ENCODE measurements around the gene LNX1. TPM values are rescaled to one million over a fixed set of nuclear protein-coding genes. Genes with fewer than 3 reads are reported as not detected.

The LNX1 gene
- total and polyA plus RNA-seq, 2 of the 8 experiments (the other 6 are each of a cell fraction or from before 2014, with no cell fraction given), result 2.7 to 3.8 TPM

GRCh38 chr4:53551958-53552357 is 39.3 kb downstream of the LNX1 start:
- no peak overlapping the region for H4K8ac ChIP-seq (ENCODE audit: extremely low read depth, insufficient read depth, low read length)
- no peak overlapping the region for H4K91ac ChIP-seq (replicated peaks; ENCODE audit: insufficient read length, low read length)
- no peaks in the 10 kb centered on the region for H3K79me1 ChIP-seq (ENCODE audit: low read depth, low read length)
- H2AK5ac ChIP-seq (ENCODE audit: low read depth, low read length), result no peak overlapping the region
- no peaks in the 10 kb centered on the region for H3K4me1 ChIP-seq (replicated peaks in 1 of 4; ENCODE audit: control insufficient read depth in 3 of 4, insufficient read depth in 4 of 4, low read length in 3 of 4)
- H3K18ac ChIP-seq (ENCODE audit: extremely low read depth, low read length), result no peak overlapping the region
- H3K27me3 ChIP-seq (replicated peaks in 1 of 4; ENCODE audit: control insufficient read depth in 3 of 4, extremely low read depth in 1 of 4, insufficient read depth in 3 of 4, low read length in 3 of 4), result no peaks in the 10 kb centered on the region; a peak in 1 of 7 replicates
- POLR2A ChIA-PET (ENCODE audit: partially characterized antibody), result no interaction called here
- H2BK20ac ChIP-seq (ENCODE audit: low read length), result no peak overlapping the region
- H4K5ac ChIP-seq (ENCODE audit: insufficient read length, low read depth, low read length), result no peak overlapping the region
- no peak overlapping the region for H3K4me2 ChIP-seq (ENCODE audit: insufficient read depth in 1 of 2, low read depth in 2 of 2, low read length in 2 of 2)
- no peaks in the 10 kb centered on the region for H3K23me2 ChIP-seq (ENCODE audit: low read depth, low read length)
- no peak overlapping the region for H2BK12ac ChIP-seq (ENCODE audit: low read depth, low read length)
- no peaks in the 10 kb centered on the region for H3K79me2 ChIP-seq (ENCODE audit: control insufficient read depth in 1 of 2, insufficient read depth in 2 of 2, low read length in 2 of 2)
- H3K9me3 ChIP-seq (ENCODE audit: insufficient read depth in 2 of 2, low read depth in 1 of 2, low read length in 1 of 2), result no peaks in the 10 kb centered on the region
- H2BK5ac ChIP-seq (ENCODE audit: low read depth, low read length), result no peak overlapping the region
- CTCF ChIA-PET (ENCODE audit: partially characterized antibody), result interaction anchor here (0.7 to 1.0 kb wide), 2 partner anchors 12 to 536 kb away, joined by 3 to 4 read pairs; no protein-coding TSS in a partner anchor
- no peak for TF ChIP-seq SAP30 (IDR thresholded peaks at IDR 0.05; ENCODE audit: insufficient read depth, insufficient replicate concordance, low read length)
- no peak for TF ChIP-seq E2F6 (IDR thresholded peaks at IDR 0.05)
- TF ChIP-seq EZH2 (IDR thresholded peaks at IDR 0.05; ENCODE audit: low read depth, low read length, severe bottlenecking), result no peak
- TF ChIP-seq SIRT6 (IDR thresholded peaks at IDR 0.05; ENCODE audit: low read length), result no peak
- no peak for TF ChIP-seq RBBP5 (IDR thresholded peaks at IDR 0.05; ENCODE audit: borderline replicate concordance, low read depth, low read length)
- TF ChIP-seq RNF2 (IDR thresholded peaks at IDR 0.05; ENCODE audit: borderline replicate concordance, low read depth, low read length, missing control alignments, poor library complexity, severe bottlenecking), result no peak
- no peak for TF ChIP-seq SP4 (IDR thresholded peaks at IDR 0.05; ENCODE audit: low read length)
- TF ChIP-seq CTBP2 (IDR thresholded peaks at IDR 0.05; ENCODE audit: borderline replicate concordance, insufficient read depth, insufficient read length, low read length), result no peak
- no peak for TF ChIP-seq GTF2F1 (IDR thresholded peaks at IDR 0.05; ENCODE audit: borderline replicate concordance, low read depth, low read length)
- TF ChIP-seq KDM4A (IDR thresholded peaks at IDR 0.05; ENCODE audit: low read depth, low read length, severe bottlenecking), result no peak
- TF ChIP-seq TBP (IDR thresholded peaks at IDR 0.05; ENCODE audit: low read depth, low read length), result no peak
- TF ChIP-seq SIN3A (conservative IDR thresholded peaks at IDR 0.05 in 1 of 2, IDR thresholded peaks at IDR 0.05 in 1 of 2; ENCODE audit: low read depth in 1 of 2, low read length in 2 of 2), result no peak
- no peak for TF ChIP-seq BCL11A (IDR thresholded peaks at IDR 0.05; ENCODE audit: low read depth in 2 of 2, low read length in 2 of 2)
- no peak overlapping the region for H2BK120ac ChIP-seq (replicated peaks; ENCODE audit: low read depth, low read length)
- H3K4ac ChIP-seq (replicated peaks; ENCODE audit: insufficient read length, low read depth, low read length), result no peak overlapping the region
- no peak overlapping the region for H3K4me3 ChIP-seq (ENCODE audit: extremely low read depth in 1 of 4, insufficient read depth in 2 of 4, low read depth in 3 of 4, low read length in 4 of 4)
- no peak overlapping the region for H3K14ac ChIP-seq (ENCODE audit: insufficient read length)
- H4K20me1 ChIP-seq (replicated peaks in 1 of 2; ENCODE audit: control insufficient read depth in 1 of 2, insufficient read depth in 2 of 2, low read length in 2 of 2), result no peaks in the 10 kb centered on the region
- H3K36me3 ChIP-seq (ENCODE audit: control insufficient read depth in 2 of 4, insufficient read depth in 4 of 4, low read length in 3 of 4), result no peaks in the 10 kb centered on the region
- H3K23ac ChIP-seq (ENCODE audit: insufficient read length), result no peak overlapping the region
- no peak overlapping the region for H2AFZ ChIP-seq (ENCODE audit: low read length)
- FAIRE-seq (no peak), DNase-seq (ENCODE audit: low read depth in 1 of 2, low spot score in 2 of 2) (no peak)
- 92% methylated on average over 6 of the region's 6 CpGs; no CpG with 5 or more reads in 1 of the 2 experiments for WGBS, 2 experiments (ENCODE audit: extremely low coverage in 1 of 2, insufficient coverage in 1 of 2, insufficient read length in 1 of 2, insufficient replicate concordance in 2 of 2, low coverage in 1 of 2, low lambda C conversion rate in 2 of 2, missing lambda C conversion rate in 1 of 2)
- no peak overlapping the region for H3K56ac ChIP-seq (replicated peaks; ENCODE audit: insufficient read length, low read depth, low read length)
- no peak overlapping the region for H3K9ac ChIP-seq (replicated peaks in 1 of 4; ENCODE audit: extremely low read depth in 1 of 4, low read depth in 3 of 4, low read length in 3 of 4)
- H2BK15ac ChIP-seq (ENCODE audit: low read length), result no peak overlapping the region
- no peak overlapping the region for H3K27ac ChIP-seq (ENCODE audit: low read depth, low read length)

Data from H1 (cell line).